ENCODE measurements around the gene TMEM97.
"Not testable (repeated sequence)": the region's sequence is repeated elsewhere in the genome, so short reads cannot be mapped to it uniquely, and the experiment has no call there.

The TMEM97 gene

GRCh38 chr17:28338769-28339212 lies 19.8 kb downstream of the TMEM97 start:
- DNase-seq = not testable (repeated sequence)

GRCh38 chr17:28339431-28339830 lies 20.4 kb downstream of the TMEM97 start:
- no peak for DNase-seq

- no peak for DNase-seq
Measured at GRCh38 chr17:28340374-28340773, 21.4 kb downstream of the TMEM97 start.

- DNase-seq = no peak
Measured at GRCh38 chr17:28341516-28341915, 22.5 kb downstream of the TMEM97 start.

- DNase-seq = no peak
Measured at GRCh38 chr17:28342313-28342712, 23.3 kb downstream of the TMEM97 start.

GRCh38 chr17:28343491-28343932 lies 24.5 kb downstream of the TMEM97 start:
- DNase-seq = no peak

- DNase-seq = no peak
Measured at GRCh38 chr17:28344011-28344410, 25.0 kb downstream of the TMEM97 start.

- DNase-seq = no peak
Measured at GRCh38 chr17:28344435-28344901, 25.5 kb downstream of the TMEM97 start.

GRCh38 chr17:28345419-28346198 lies 26.6 kb downstream of the TMEM97 start:
- DNase-seq = no peak

GRCh38 chr17:28346199-28346580 lies 27.2 kb downstream of the TMEM97 start:
- no peak for DNase-seq

- no peak for DNase-seq
Measured at GRCh38 chr17:28346746-28347246, 27.8 kb downstream of the TMEM97 start.

- no peak for DNase-seq
Measured at GRCh38 chr17:28347261-28347891, 28.4 kb downstream of the TMEM97 start.

GRCh38 chr17:28348979-28349378 lies 30.0 kb downstream of the TMEM97 start:
- no peak for DNase-seq

- no peak for DNase-seq
Measured at GRCh38 chr17:28350271-28350670, 31.3 kb downstream of the TMEM97 start.

- DNase-seq = peak; percentile 83
Measured at GRCh38 chr17:28357061-28357900, 38.3 kb downstream of the TMEM97 start, which contains the start of gene POLDIP2. Gene POLDIP2 (minus strand): TSS chr17:28357527. CDS start chr17:28357448, 79 bp downstream.

- DNase-seq = no peak
Measured at GRCh38 chr17:28357901-28358197, 38.8 kb downstream of the TMEM97 start.

- DNase-seq = no peak
Measured at GRCh38 chr17:28363186-28363585, 44.2 kb downstream of the TMEM97 start.

GRCh38 chr17:28363776-28364650 lies 45.0 kb downstream of the TMEM97 start:
- DNase-seq = no peak

GRCh38 chr17:28364665-28365363 lies 45.8 kb downstream of the TMEM97 start, which contains the start of gene SEBOX:
Gene SEBOX (minus strand): TSS chr17:28365199. CDS start chr17:28365151, 48 bp downstream.
- DNase-seq = no peak

- DNase-seq = no peak
Measured at GRCh38 chr17:28365487-28365886, 46.5 kb downstream of the TMEM97 start.

- DNase-seq = no peak
Measured at GRCh38 chr17:28366605-28367004, 47.6 kb downstream of the TMEM97 start.
